ENCODE data around the gene DTX2. TPM values are rescaled to one million over a fixed set of nuclear protein-coding genes. Genes with fewer than 3 reads are reported as not detected.
"Not testable (repeated sequence)": the region's sequence is repeated elsewhere in the genome, so short reads cannot be mapped to it uniquely, and the experiment has no call there.

DTX2 gene
- polyA plus RNA-seq, 4 donors = 6.2 to 11.4 (median 8.4) TPM

GRCh38 chr7:76485822-76486610 lies 24.5 kb downstream of the DTX2 start:
- DNase-seq (ENCODE audit: low read depth in 4 of 4, low spot score in 3 of 4) = not testable (repeated sequence)

- DNase-seq (ENCODE audit: low read depth in 4 of 4, low spot score in 3 of 4) = not testable (repeated sequence)
Observed at GRCh38 chr7:76486618-76487017, 25.1 kb downstream of the DTX2 start.

- DNase-seq (ENCODE audit: low read depth in 4 of 4, low spot score in 3 of 4) = not testable (repeated sequence)
Observed at GRCh38 chr7:76487969-76488368, 26.5 kb downstream of the DTX2 start.

GRCh38 chr7:76492139-76492538 lies 30.6 kb downstream of the DTX2 start:
- not testable (repeated sequence) for DNase-seq (ENCODE audit: low read depth in 4 of 4, low spot score in 3 of 4)

GRCh38 chr7:76495717-76496116 lies 34.2 kb downstream of the DTX2 start:
- not testable (repeated sequence) for DNase-seq (ENCODE audit: low read depth in 4 of 4, low spot score in 3 of 4)

GRCh38 chr7:76497918-76498582 lies 36.5 kb downstream of the DTX2 start:
- DNase-seq (ENCODE audit: low read depth in 4 of 4, low spot score in 3 of 4) = not testable (repeated sequence)

GRCh38 chr7:76498583-76499200 lies 37.2 kb downstream of the DTX2 start:
- not testable (repeated sequence) for DNase-seq (ENCODE audit: low read depth in 4 of 4, low spot score in 3 of 4)

GRCh38 chr7:76499201-76499923 lies 37.9 kb downstream of the DTX2 start:
- not testable (repeated sequence) for DNase-seq (ENCODE audit: low read depth in 4 of 4, low spot score in 3 of 4)

- DNase-seq (ENCODE audit: low read depth in 4 of 4, low spot score in 3 of 4) = not testable (repeated sequence)
Observed at GRCh38 chr7:76499924-76500241, 38.4 kb downstream of the DTX2 start.

GRCh38 chr7:76502224-76502623 lies 40.7 kb downstream of the DTX2 start:
- not testable (repeated sequence) for DNase-seq (ENCODE audit: low read depth in 4 of 4, low spot score in 3 of 4)

GRCh38 chr7:76502836-76503235 lies 41.3 kb downstream of the DTX2 start:
- not testable (repeated sequence) for DNase-seq (ENCODE audit: low read depth in 4 of 4, low spot score in 3 of 4)

GRCh38 chr7:76503244-76503643 lies 41.7 kb downstream of the DTX2 start:
- DNase-seq (ENCODE audit: low read depth in 4 of 4, low spot score in 3 of 4) = not testable (repeated sequence)

- DNase-seq (ENCODE audit: low read depth in 4 of 4, low spot score in 3 of 4) = not testable (repeated sequence)
Observed at GRCh38 chr7:76504351-76505167, 43.0 kb downstream of the DTX2 start.

GRCh38 chr7:76505168-76506080 lies 43.9 kb downstream of the DTX2 start:
- DNase-seq (ENCODE audit: low read depth in 4 of 4, low spot score in 3 of 4) = no peak

GRCh38 chr7:76506081-76506440 lies 44.6 kb downstream of the DTX2 start:
- no peak for DNase-seq (ENCODE audit: low read depth in 4 of 4, low spot score in 3 of 4)

GRCh38 chr7:76506643-76507042 lies 45.1 kb downstream of the DTX2 start:
- DNase-seq (ENCODE audit: low read depth in 4 of 4, low spot score in 3 of 4) = not testable (repeated sequence)

- DNase-seq (ENCODE audit: low read depth in 4 of 4, low spot score in 3 of 4) = no peak
Observed at GRCh38 chr7:76507723-76508406, 46.4 kb downstream of the DTX2 start.
